GM13977 (cell line): ENCODE data around the gene SLC24A1.

ENCODE experiments used
- DNase-seq: peaks from one replicate; pipeline ENCODE4 v3.0.0; 2012; ENCODE audit warnings: low spot score
- in situ Hi-C: fragments of 300-500 bp; cut with MboI; formaldehyde crosslinking; loops from one replicate; pipeline ENCODE4 v1.12.0; 2022; ENCODE audit warnings: low sequenced_read_pairs, low pct_unique_long_range_greater_than_20kb, mixed read lengths, inconsistent platforms; ENCODE audit not compliant: unreplicated experiment
- TF ChIP-seq, protein P1 (sequence below): IDR thresholded peaks from 2 replicates; pipeline ENCODE4 v1.5.1; 2012; ENCODE audit warnings: mild to moderate bottlenecking, control low read depth; ENCODE audit not compliant: insufficient read depth; ENCODE audit errors: extremely low read depth, missing control alignments

Gene SLC24A1

GRCh38 chr15:65655026-65655425 lies 33.3 kb downstream of the SLC24A1 start:
- in situ Hi-C loops, result no loop called here
- no peak for DNase-seq
- TF ChIP-seq, protein P1, sequence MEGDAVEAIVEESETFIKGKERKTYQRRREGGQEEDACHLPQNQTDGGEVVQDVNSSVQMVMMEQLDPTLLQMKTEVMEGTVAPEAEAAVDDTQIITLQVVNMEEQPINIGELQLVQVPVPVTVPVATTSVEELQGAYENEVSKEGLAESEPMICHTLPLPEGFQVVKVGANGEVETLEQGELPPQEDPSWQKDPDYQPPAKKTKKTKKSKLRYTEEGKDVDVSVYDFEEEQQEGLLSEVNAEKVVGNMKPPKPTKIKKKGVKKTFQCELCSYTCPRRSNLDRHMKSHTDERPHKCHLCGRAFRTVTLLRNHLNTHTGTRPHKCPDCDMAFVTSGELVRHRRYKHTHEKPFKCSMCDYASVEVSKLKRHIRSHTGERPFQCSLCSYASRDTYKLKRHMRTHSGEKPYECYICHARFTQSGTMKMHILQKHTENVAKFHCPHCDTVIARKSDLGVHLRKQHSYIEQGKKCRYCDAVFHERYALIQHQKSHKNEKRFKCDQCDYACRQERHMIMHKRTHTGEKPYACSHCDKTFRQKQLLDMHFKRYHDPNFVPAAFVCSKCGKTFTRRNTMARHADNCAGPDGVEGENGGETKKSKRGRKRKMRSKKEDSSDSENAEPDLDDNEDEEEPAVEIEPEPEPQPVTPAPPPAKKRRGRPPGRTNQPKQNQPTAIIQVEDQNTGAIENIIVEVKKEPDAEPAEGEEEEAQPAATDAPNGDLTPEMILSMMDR, result no peak

GRCh38 chr15:65655457-65655856 lies 33.7 kb downstream of the SLC24A1 start:
- DNase-seq, result no peak
- TF ChIP-seq, protein P1, result no peak
- in situ Hi-C loops, result no loop called here

- TF ChIP-seq, protein P1, result no peak
Measured at GRCh38 chr15:65659502-65660052, 37.8 kb downstream of the SLC24A1 start.

DNA sequence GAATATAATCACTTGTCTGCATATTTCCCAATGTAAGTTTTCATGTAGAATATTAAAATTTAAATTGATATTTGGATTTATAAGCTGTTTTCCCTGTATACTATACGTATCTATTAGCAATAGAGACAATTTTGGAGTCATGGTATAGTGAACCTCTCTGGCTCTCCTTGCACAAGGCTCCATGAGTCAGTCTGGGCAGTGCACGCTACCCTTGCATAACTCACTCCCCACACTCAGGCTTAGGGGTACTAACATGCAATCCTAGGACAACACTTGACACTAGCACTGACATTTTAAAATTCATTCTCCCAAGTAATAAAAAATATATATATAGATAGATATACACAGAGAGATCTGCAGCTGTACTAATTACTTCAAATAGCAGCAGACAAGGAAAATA lies 39.2 kb downstream of the SLC24A1 start:
- no peak for DNase-seq

More at GRCh38 chr15:65659502-65660052, 37.8 kb downstream of the SLC24A1 start:
- in situ Hi-C loops, result no loop called here
- DNase-seq, result no peak

DNA sequence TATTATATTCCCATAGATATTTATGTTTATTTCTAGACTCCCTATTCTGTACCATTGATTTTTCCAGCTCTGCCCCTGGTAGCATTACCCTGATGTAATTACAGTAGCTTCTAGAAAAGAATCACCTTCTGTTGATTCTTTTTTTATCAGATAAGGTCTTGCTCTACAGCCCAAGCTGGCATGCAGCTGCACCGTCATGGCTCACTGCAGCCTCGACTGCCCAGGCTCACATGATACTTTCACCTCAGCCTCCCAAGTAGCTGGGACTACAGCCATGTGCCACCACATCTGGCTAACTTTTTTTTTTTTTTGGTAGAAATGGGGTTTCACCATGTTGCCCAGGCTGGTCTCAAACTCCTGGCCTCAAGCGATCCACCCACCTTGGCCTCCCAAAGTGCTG lies 41.8 kb downstream of the SLC24A1 start:
- no peak for DNase-seq
- TF ChIP-seq, protein P1, result no peak
- in situ Hi-C loops, result no loop called here

More for the DNA sequence above, 39.2 kb downstream of the SLC24A1 start:
- TF ChIP-seq, protein P1, result no peak
- in situ Hi-C loops, result no loop called here

- DNase-seq, result no peak
- in situ Hi-C loops, result no loop called here
- TF ChIP-seq, protein P1, result no peak
Measured at GRCh38 chr15:65666257-65666656, 44.5 kb downstream of the SLC24A1 start.
